OCI-LY7 (cell line): Measurements from ENCODE around the gene PDZD2. TPM values are rescaled to one million over a fixed set of nuclear protein-coding genes. Genes with fewer than 3 reads are reported as not detected.

Experiments
- BruUV-seq: library from RNA; stranded (reverse); fragments of 400-500 nt; replicated peaks from 2 replicates; lab custom pipeline; 2021; lab: Mats Ljungman, UMichigan
- CTCF ChIA-PET: fragments of 300-600 bp; sonication (Branson Sonifier 250); formaldehyde crosslinking; loops from one replicate; lab custom pipeline; 2022; ENCODE audit warnings: antibody characterized with exemption; ENCODE audit not compliant: unreplicated experiment; lab: Charles Lee
- POLR2A ChIA-PET: fragments of 300-600 bp; sonication (Branson Sonifier 250); formaldehyde crosslinking; loops from one replicate; lab custom pipeline; 2022; ENCODE audit warnings: antibody characterized with exemption; lab: Charles Lee
- DNase-seq: peaks from one replicate; pipeline ENCODE4 v3.0.0-alpha.2; 2015; ENCODE audit warnings: low spot score
- H2AFZ ChIP-seq: fragments of 200-600 bp; sonication (generic), shearing (Covaris generic); 2 replicates; pipeline ENCODE4 v1.6.1; 2014; ENCODE audit warnings: mild to moderate bottlenecking, antibody characterized with exemption, low read length, moderate library complexity
- H3K27ac ChIP-seq: fragments of 200-600 bp; sonication (generic); 2 replicates; pipeline ENCODE4 v1.5.1; 2014; ENCODE audit warnings: mixed run types, low read depth, mild to moderate bottlenecking, moderate library complexity, low read length, inconsistent platforms; ENCODE audit not compliant: poor library complexity, severe bottlenecking
- H3K36me3 ChIP-seq: fragments of 200-600 bp; sonication (generic); 2 replicates; pipeline ENCODE4 v1.6.1; 2014; ENCODE audit warnings: mild to moderate bottlenecking, antibody characterized with exemption, low read length, moderate library complexity, mixed read lengths; ENCODE audit not compliant: insufficient read depth
- H3K4me1 ChIP-seq: fragments of 200-600 bp; sonication (generic); 2 replicates; pipeline ENCODE4 v1.5.1; 2014; ENCODE audit warnings: mild to moderate bottlenecking, low read length; ENCODE audit not compliant: insufficient read depth, poor library complexity, severe bottlenecking
- H3K4me2 ChIP-seq: fragments of 200-600 bp; sonication (generic); 2 replicates; pipeline ENCODE4 v1.6.1; 2014; ENCODE audit warnings: mild to moderate bottlenecking, low read length
- H3K4me3 ChIP-seq: fragments of 200-600 bp; sonication (generic); 2 replicates; pipeline ENCODE4 v1.5.1; 2014; ENCODE audit warnings: mild to moderate bottlenecking, low read depth, low read length; ENCODE audit not compliant: poor library complexity, severe bottlenecking
- H3K79me2 ChIP-seq: fragments of 200-600 bp; sonication (generic); 2 replicates; pipeline ENCODE4 v1.6.1; 2016; ENCODE audit warnings: low read depth, mild to moderate bottlenecking, low read length, moderate library complexity, mixed read lengths; ENCODE audit not compliant: insufficient read depth
- H3K9me2 ChIP-seq: fragments of 200-600 bp; sonication (generic); 2 replicates; pipeline ENCODE4 v1.6.1; 2016; ENCODE audit warnings: mild to moderate bottlenecking, low read length, mixed read lengths; ENCODE audit not compliant: insufficient read depth
- H3K9me3 ChIP-seq: fragments of 200-600 bp; sonication (generic); 2 replicates; pipeline ENCODE4 v1.6.1; 2014; ENCODE audit warnings: mild to moderate bottlenecking, mixed run types, low read length, mixed read lengths
- H4K20me1 ChIP-seq: fragments of 200-600 bp; sonication (generic); 2 replicates; pipeline ENCODE4 v1.6.1; 2014; ENCODE audit warnings: mild to moderate bottlenecking, antibody characterized with exemption, low read length, moderate library complexity, mixed read lengths; ENCODE audit not compliant: insufficient read depth
- CTCF ChIP-seq: fragments of 200-600 bp; sonication (generic); conservative IDR thresholded peaks from 2 replicates; pipeline ENCODE4 v1.5.1; 2014; ENCODE audit warnings: mild to moderate bottlenecking, antibody characterized with exemption, low read length, moderate library complexity, mixed read lengths
- EZH2phosphoT487 ChIP-seq: fragments of 200-600 bp; sonication (generic); IDR thresholded peaks from 2 replicates; pipeline ENCODE4 v1.6.1; 2018; ENCODE audit warnings: low read depth, borderline replicate concordance, mild to moderate bottlenecking, mixed run types, antibody characterized with exemption, low read length, moderate library complexity, mixed read lengths
- intact Hi-C: fragments of 100-400 bp; cut with micrococcal nuclease; formaldehyde crosslinking; loops from one replicate; pipeline ENCODE4 v1.10.0; 2022; ENCODE audit not compliant: unreplicated experiment
- total RNA-seq, 2 experiments: library from RNA; depleted of rRNA in 1 of 2; stranded (reverse); fragments of >200 nt in 1 of 2; shearing (Covaris generic) in 1 of 2; gene quantifications; 2 replicates each; pipeline ENCODE4 v1.2.3, GENCODE V29; 2014 to 2022

Gene PDZD2
- total RNA-seq, 2 experiments from 2014 or later, result 8.6 to 10.6 TPM

- no peaks in the 10 kb centered on the region for H4K20me1 ChIP-seq
- CTCF ChIA-PET, result no interaction called here
- no peaks in the 10 kb centered on the region for H3K9me3 ChIP-seq
- no peak overlapping the region for H2AFZ ChIP-seq
- H3K9me2 ChIP-seq, result no peaks in the 10 kb centered on the region
- no peak overlapping the region for H3K4me2 ChIP-seq
- H3K27ac ChIP-seq, result no peak overlapping the region
- intact Hi-C loops, result no loop called here
- no TSS peak for BruUV-seq
- TF ChIP-seq CTCF (no peak), EZH2phosphoT487 (no peak)
- H3K4me3 ChIP-seq, result no peak overlapping the region
- H3K36me3 ChIP-seq, result no peaks in the 10 kb centered on the region
- POLR2A ChIA-PET, result interaction anchor here (0.6 kb wide), 1 partner anchor 449 kb away, joined by 4 read pairs; no protein-coding TSS in a partner anchor
- no peaks in the 10 kb centered on the region for H3K4me1 ChIP-seq
- H3K79me2 ChIP-seq, result no peaks in the 10 kb centered on the region
- no peak for DNase-seq
Observed at GRCh38 chr5:31614151-31615020, 24.5 kb upstream of the PDZD2 start.

GRCh38 chr5:31617867-31618266 lies 21.1 kb upstream of the PDZD2 start:
- no peak overlapping the region for H3K4me3 ChIP-seq
- no peaks in the 10 kb centered on the region for H3K9me2 ChIP-seq
- H2AFZ ChIP-seq, result no peak overlapping the region
- no peak overlapping the region for H3K4me2 ChIP-seq
- H3K4me1 ChIP-seq, result no peaks in the 10 kb centered on the region
- no peaks in the 10 kb centered on the region for H3K79me2 ChIP-seq
- ChIA-PET CTCF (no interaction called here), POLR2A (interaction anchor here (0.6 to 0.7 kb wide), 3 partner anchors 26 to 1900 kb away, joined by 3 to 6 read pairs (median 4); no protein-coding TSS in a partner anchor)
- no peak overlapping the region for H3K27ac ChIP-seq
- intact Hi-C loops, result no loop called here
- no peak for DNase-seq
- no peaks in the 10 kb centered on the region for H3K9me3 ChIP-seq
- no peak for TF ChIP-seq CTCF
- TF ChIP-seq EZH2phosphoT487, result no peak
- BruUV-seq, result no TSS peak
- no peaks in the 10 kb centered on the region for H4K20me1 ChIP-seq
- no peaks in the 10 kb centered on the region for H3K36me3 ChIP-seq

GRCh38 chr5:31620026-31620425 lies 18.9 kb upstream of the PDZD2 start:
- POLR2A ChIA-PET, result no interaction called here

More at GRCh38 chr5:31620026-31620425, 18.9 kb upstream of the PDZD2 start:
- no peaks in the 10 kb centered on the region for H3K79me2 ChIP-seq
- no peaks in the 10 kb centered on the region for H3K36me3 ChIP-seq
- H3K4me2 ChIP-seq, result no peak overlapping the region
- no peak for TF ChIP-seq CTCF
- TF ChIP-seq EZH2phosphoT487, result no peak
- no peak for DNase-seq
- intact Hi-C loops, result no loop called here
- CTCF ChIA-PET, result no interaction called here
- no peaks in the 10 kb centered on the region for H3K9me3 ChIP-seq
- H3K9me2 ChIP-seq, result no peaks in the 10 kb centered on the region
- no peak overlapping the region for H3K27ac ChIP-seq
- no peak overlapping the region for H2AFZ ChIP-seq
- H4K20me1 ChIP-seq, result no peaks in the 10 kb centered on the region
- no TSS peak for BruUV-seq
- no peaks in the 10 kb centered on the region for H3K4me1 ChIP-seq
- H3K4me3 ChIP-seq, result no peak overlapping the region
